Peyer's patch (tissue), 4 donors: ENCODE measurements around the gene TRAP1. TPM values are rescaled to one million over a fixed set of nuclear protein-coding genes. Genes with fewer than 3 reads are reported as not detected.
A peak's percentile ranks its signal among the peaks of the same experiment; 100 is the strongest.

ENCODE experiments used
- DNase-seq, 3 donors: peaks; one replicate each; pipeline ENCODE4 v3.0.0-alpha.2; 2017 to 2019
- H3K27ac ChIP-seq, 4 donors: fragments of 200-600 bp; sonication (generic); one replicate each; pipeline ENCODE4 v1.5.1; 2016 to 2019
- H3K27me3 ChIP-seq, 2 donors: fragments of 200-600 bp; sonication (generic); one replicate each; pipeline ENCODE4 v1.5.1; 2019
- H3K36me3 ChIP-seq, 3 donors: fragments of 200-600 bp; sonication (generic); one replicate each; pipeline ENCODE4 v1.5.1; 2016 to 2019
- H3K4me1 ChIP-seq, 4 donors: fragments of 200-600 bp; sonication (generic); one replicate each; pipeline ENCODE4 v1.5.1; 2016 to 2019
- H3K4me3 ChIP-seq, 4 donors: fragments of 200-600 bp; sonication (generic); 1 replicate in 3 of 4; 2 replicates in 1 of 4; pipeline ENCODE4 v1.5.1; 2016 to 2019; ENCODE audit warnings: mild to moderate bottlenecking in 1 of 4
- H3K9me3 ChIP-seq, 4 donors: fragments of 200-600 bp; sonication (generic); one replicate each; pipeline ENCODE4 v1.5.1; 2016 to 2019; ENCODE audit warnings: mild to moderate bottlenecking in 1 of 4
- CTCF ChIP-seq, 6 experiments: fragments of 450-650 bp in 4 of 6; fragments of 200-600 bp in 2 of 6; sonication (generic) in 1 of 6; IDR thresholded peaks; one replicate each; pipeline ENCODE4 v1.5.1; 2017 to 2019; ENCODE audit warnings: antibody characterized with exemption in 6 of 6, mild to moderate bottlenecking in 3 of 6, moderate library complexity in 1 of 6
- POLR2A ChIP-seq, 2 donors: fragments of 450-650 bp; IDR thresholded peaks; one replicate each; pipeline ENCODE4 v1.5.1; 2017; ENCODE audit warnings: antibody characterized with exemption in 2 of 2, mild to moderate bottlenecking in 2 of 2, moderate library complexity in 2 of 2
- total RNA-seq, 4 donors: library from RNA; depleted of rRNA; stranded (reverse); fragments of >200 nt; gene quantifications; one replicate each; pipeline ENCODE4 v1.1.0, GENCODE V29; 2016

The TRAP1 gene
- total RNA-seq, 4 donors from 2014 or later, result 18.9 to 151 (median 52.8) TPM

DNA sequence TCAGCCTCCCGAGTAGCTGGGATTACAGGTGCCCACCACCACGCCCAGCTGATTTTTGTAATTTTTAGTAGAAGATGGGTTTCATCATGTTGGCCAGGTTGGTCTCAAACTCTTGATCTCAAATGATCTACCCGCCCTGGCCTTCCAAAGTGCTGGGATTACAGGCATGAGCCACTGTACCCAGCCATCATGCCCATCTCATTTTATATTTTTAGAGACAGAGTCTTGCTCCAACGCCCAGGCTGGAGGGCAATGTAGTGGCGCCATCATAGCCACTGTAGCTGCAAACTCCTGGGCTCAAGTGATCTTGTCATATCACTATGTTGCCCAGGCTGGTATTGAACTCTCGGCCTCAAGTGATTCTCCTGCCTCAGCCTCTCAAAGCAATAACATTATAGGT, 43.2 kb upstream of the TRAP1 start:
- no peak for DNase-seq
- TF ChIP-seq POLR2A (IDR thresholded peaks at IDR 0.05) (no peak), CTCF (IDR thresholded peaks at IDR 0.05) (no peak)
- no peak overlapping the region for H3K4me3 ChIP-seq
- no peaks in the 10 kb centered on the region for H3K27me3 ChIP-seq
- H3K4me1 ChIP-seq, result no peaks in the 10 kb centered on the region
- H3K36me3 ChIP-seq, result peaks cover 0 to 86% (median 10%) of the 10 kb centered on the region in 3 donors
- no peak overlapping the region for H3K27ac ChIP-seq
- no peaks in the 10 kb centered on the region for H3K9me3 ChIP-seq

GRCh38 chr16:3759736-3760135, 42.4 kb upstream of the TRAP1 start:
- Histone ChIP-seq H3K4me1 (no peaks in the 10 kb centered on the region), H3K4me3 (no peak overlapping the region), H3K27ac (no peak overlapping the region), H3K9me3 (no peaks in the 10 kb centered on the region), H3K27me3 (no peaks in the 10 kb centered on the region), H3K36me3 (peaks cover 0 to 84% (median 10%) of the 10 kb centered on the region in 3 donors)
- DNase-seq, result no peak
- no peak for TF ChIP-seq CTCF (IDR thresholded peaks at IDR 0.05)
- TF ChIP-seq POLR2A (IDR thresholded peaks at IDR 0.05), result no peak

DNA sequence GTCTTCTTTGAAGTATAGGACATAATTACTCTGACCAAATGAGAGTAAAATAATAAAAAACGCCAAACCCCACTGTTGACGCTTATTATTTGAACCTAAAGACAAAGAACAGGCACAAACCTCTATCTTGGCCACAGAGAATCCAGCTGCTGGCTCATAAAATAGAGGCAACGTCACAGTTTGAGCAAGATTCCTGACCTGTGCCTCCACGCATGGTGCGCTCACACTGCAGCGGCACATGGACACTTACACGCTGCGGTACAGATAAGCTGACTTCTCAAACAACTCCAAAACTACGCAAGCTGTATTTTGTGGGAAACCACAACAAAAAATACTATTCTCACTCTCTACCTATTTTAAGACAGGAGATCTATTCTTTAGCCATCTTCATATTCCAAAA, 38.8 kb upstream of the TRAP1 start:
- H3K27me3 ChIP-seq, result no peaks in the 10 kb centered on the region
- H3K27ac ChIP-seq, result no peak overlapping the region
- no peak for TF ChIP-seq POLR2A (IDR thresholded peaks at IDR 0.05)
- TF ChIP-seq CTCF (IDR thresholded peaks at IDR 0.05), result no peak
- peak in 1 of 3 donors; percentile 29 for DNase-seq
- H3K36me3 ChIP-seq, result peaks cover 0 to 81% (median 10%) of the 10 kb centered on the region in 3 donors
- H3K4me1 ChIP-seq, result no peaks in the 10 kb centered on the region
- no peaks in the 10 kb centered on the region for H3K9me3 ChIP-seq
- H3K4me3 ChIP-seq, result no peak overlapping the region

DNA sequence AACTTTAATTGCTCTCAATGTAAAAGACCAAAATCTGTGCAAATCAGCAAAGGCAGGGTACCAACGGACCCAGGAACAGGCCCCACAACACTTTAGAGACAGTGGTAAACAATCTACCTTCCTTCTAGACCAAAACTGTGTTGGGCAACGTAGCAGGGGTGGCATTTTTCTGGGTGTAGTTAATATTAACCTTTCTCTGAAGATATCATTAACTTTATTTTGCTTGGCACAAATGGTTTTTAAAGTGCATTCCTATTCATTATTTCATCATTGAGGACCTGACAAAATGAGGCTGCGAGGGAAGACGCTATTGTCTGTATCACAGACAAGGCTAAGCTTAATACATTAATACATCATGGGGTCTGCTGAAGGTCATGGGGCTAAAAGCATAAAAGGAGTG, 37.9 kb upstream of the TRAP1 start:
- H3K9me3 ChIP-seq, result no peaks in the 10 kb centered on the region
- no peaks in the 10 kb centered on the region for H3K4me1 ChIP-seq
- no peak for DNase-seq
- no peaks in the 10 kb centered on the region for H3K27me3 ChIP-seq
- H3K27ac ChIP-seq, result no peak overlapping the region
- no peak overlapping the region for H3K4me3 ChIP-seq
- peaks cover 0 to 82% (median 10%) of the 10 kb centered on the region in 3 donors for H3K36me3 ChIP-seq
- TF ChIP-seq CTCF (IDR thresholded peaks at IDR 0.05) (no peak), POLR2A (IDR thresholded peaks at IDR 0.05) (no peak)

- no peaks in the 10 kb centered on the region for H3K27me3 ChIP-seq
- TF ChIP-seq CTCF (IDR thresholded peaks at IDR 0.05) (no peak), POLR2A (IDR thresholded peaks at IDR 0.05) (no peak)
- no peaks in the 10 kb centered on the region for H3K9me3 ChIP-seq
- peaks cover 0 to 83% (median 10%) of the 10 kb centered on the region in 3 donors for H3K36me3 ChIP-seq
- no peak for DNase-seq
- no peak overlapping the region for H3K27ac ChIP-seq
- no peak overlapping the region for H3K4me3 ChIP-seq
- H3K4me1 ChIP-seq, result no peaks in the 10 kb centered on the region
Observed at GRCh38 chr16:3754772-3755171, 37.4 kb upstream of the TRAP1 start.
